ENCODE data around the gene TRIM24.
A peak's percentile ranks its signal among the peaks of the same experiment; 100 is the strongest.
"Not testable (repeated sequence)": the region's sequence is repeated elsewhere in the genome, so short reads cannot be mapped to it uniquely, and the experiment has no call there.

TRIM24 gene

DNA sequence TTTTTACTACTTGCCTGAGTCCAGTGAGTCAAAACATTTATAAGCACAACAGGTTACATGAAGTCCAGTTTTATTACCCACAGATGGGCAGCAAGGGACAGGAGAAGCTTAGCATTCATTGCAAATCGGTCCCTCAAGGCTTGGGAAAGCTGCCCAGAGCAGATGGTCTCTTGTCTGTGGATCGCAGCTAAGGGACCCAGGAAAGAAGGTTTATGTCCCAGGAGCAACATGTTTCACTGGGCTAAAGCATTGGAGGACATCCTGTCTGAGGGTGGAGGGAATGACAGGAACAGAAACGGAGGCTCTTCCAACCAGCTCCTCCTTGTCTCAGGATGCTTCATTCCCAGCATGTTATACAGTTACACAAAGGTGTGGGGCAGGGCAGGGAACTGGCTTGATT lies 39.3 kb downstream of the TRIM24 start:
- DNase-seq = no peak

- not testable (repeated sequence) for DNase-seq
Measured at GRCh38 chr7:138500303-138500702, 40.2 kb downstream of the TRIM24 start.

DNA sequence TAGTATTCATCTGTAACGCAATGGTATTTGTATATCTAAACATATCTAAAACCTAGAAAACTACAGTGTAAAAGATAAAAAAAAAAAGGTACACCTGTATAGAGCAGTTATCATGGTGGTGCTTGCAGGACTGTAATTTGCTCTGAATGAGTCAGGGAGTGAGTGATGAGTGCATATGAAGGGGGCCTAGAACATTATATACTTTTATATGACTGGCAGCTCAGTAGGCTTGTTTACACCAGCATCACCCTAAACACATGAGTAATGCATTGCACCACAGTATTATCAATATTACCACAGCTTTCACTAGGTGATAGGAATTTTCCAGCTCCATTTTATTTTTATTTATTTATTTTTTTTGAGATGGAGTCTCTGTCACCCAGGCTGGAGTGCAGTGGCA lies 40.8 kb downstream of the TRIM24 start:
- DNase-seq = no peak

GRCh38 chr7:138502023-138502767 lies 42.1 kb downstream of the TRIM24 start:
- DNase-seq = no peak

DNA sequence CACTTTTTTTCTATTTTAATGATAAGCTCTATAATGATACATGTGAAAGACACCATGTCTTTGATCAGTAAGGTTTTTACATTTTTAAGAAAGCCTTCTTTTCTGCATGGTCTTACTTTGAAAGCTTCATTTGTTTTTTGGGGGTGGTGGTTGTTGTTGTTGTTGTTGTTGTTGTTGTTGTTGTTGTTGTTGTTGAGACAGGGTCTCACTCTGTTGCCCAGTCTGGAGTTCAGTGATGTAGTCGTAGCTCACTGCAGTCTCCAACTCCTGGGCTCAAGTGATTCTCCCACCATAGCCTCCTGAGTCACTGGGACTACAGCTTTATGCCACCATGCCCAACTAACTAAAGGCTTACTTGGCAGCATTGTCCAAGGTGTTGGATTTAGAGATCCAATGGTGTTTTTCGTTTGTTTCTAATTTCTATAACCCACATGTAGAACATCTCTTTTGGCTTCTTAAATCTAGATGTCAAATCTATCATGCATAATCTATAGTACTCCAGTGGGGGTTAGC lies 45.4 kb downstream of the TRIM24 start:
- DNase-seq = no peak

- DNase-seq = no peak
Measured at GRCh38 chr7:138506764-138507163, 46.7 kb downstream of the TRIM24 start.

GRCh38 chr7:138510003-138510402 lies 49.9 kb downstream of the TRIM24 start:
- DNase-seq = no peak

GRCh38 chr7:138512092-138512858 lies 52.2 kb downstream of the TRIM24 start:
- no peak for DNase-seq

DNA sequence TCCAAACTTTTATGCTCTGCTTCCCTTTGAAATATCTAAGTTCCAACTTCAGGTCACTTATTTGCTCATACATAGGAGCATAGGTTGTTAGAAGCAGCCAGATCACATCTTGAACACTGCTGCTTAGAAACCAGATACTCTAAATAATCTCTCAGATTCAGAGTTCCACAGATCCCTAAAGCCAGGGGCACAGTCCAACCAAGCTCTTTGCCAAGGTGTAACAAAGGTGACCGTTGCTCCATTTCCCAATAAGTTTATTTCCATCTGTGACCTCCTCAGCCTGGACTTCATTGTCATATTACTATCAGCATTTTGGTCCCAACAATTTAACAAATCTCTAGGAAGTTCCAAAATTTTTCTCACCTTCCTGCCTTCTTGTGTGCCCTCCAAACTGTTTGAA lies 52.8 kb downstream of the TRIM24 start:
- DNase-seq = no peak

DNA sequence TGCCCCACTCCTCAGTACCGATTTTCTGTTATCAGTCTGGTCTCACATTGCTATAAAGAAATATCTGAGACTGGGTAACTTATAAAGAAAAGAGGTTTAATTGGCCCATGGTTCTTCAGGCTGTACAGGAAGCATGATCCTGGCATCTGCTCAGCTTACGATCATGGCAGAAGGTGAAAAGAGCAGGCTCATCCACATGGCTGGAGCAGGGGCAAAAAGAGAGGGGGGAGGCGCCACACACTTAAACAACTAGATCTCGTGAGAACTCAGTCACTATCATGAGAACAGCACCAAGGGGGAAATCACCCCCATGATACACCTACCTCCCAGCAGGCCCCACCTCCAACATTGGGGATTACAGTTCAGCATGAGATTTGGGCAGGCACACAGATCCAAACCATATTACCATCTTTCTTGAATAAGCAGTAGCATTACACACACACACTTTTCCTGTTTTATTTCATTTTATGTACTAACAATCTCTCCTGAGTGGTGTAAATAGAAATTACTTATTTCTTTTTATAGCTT lies 53.3 kb downstream of the TRIM24 start:
- no peak for DNase-seq

- DNase-seq = no peak
Measured at GRCh38 chr7:138514044-138514443, 54.0 kb downstream of the TRIM24 start.

- no peak for DNase-seq
Measured at GRCh38 chr7:138515001-138515528, 55.0 kb downstream of the TRIM24 start.

DNA sequence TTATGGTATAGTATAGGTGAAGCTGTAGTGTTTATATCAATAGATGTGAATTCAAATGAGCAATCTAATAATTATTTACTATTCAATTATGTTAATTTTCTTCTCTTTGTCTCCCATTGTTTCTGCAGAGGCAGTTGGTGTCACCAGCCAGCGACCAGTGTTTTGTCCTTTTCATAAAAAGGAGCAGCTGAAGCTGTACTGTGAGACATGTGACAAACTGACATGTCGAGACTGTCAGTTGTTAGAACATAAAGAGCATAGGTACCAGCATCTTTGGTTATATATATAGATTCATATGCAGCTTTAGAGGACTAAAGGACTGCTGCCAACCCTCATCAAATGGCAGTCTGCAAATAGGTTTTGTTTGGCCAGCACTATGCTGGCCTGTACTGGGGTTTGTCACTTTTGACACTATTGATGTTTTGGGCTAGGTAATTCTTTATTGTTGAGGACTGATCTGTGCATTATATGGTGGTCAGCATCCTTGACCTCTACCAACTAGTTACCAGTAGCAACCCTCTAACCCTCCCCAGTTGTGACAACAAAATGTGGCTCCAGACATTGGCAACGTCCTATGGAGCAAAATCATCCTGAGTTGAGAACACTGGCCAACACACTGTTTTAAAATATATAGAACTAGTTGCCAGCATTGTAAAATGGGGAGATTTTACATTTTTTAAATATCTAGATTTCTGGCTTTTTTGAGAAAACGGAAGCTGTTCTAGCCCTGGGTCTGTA lies 59.2 kb downstream of the TRIM24 start:
- no peak for DNase-seq

GRCh38 chr7:138520742-138521141 lies 60.7 kb downstream of the TRIM24 start:
- DNase-seq = no peak

- DNase-seq = no peak
Measured at GRCh38 chr7:138521837-138522461, 61.9 kb downstream of the TRIM24 start.

GRCh38 chr7:138524259-138524658 lies 64.2 kb downstream of the TRIM24 start:
- DNase-seq = no peak

DNA sequence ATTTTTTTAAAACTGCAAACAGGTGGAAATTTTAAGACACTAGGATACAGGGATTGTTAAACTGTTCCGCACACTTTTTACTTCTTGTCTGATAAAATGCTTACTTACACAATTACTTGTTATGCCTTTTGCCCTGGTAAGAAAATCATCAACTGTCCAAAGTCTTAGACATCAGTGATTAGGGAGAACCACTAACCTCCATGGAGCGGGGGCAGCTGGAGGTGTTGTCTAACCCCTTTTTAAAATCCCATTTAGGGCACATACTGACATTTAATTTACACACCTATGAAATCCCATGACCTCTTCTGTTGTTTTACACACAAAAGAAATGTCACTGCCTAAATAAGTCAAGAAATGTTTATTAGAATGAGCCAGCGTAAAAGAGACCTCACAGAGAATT lies 65.7 kb downstream of the TRIM24 start:
- no peak for DNase-seq

DNA sequence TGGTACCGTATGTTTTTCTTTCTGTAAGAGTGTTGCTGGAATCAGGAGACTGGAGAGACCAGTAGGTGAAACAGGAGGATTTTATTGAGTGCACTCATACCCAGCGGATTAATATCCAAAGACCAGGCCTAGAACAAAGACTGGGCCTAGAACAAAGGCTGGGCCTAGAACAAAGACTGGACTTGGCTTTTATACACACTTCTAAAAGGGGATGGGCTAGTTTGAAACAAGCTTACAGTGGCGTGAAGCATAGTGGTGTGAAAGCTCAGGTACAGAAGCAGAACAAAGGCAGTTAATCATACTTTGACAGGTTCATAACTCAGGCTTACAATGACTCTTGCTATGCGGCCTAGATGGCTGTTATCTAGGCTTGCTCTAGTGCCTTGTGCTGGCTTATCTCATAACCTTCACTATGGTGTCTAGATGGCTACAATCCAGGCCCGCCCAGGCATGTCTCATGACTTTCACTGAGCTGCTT lies 67.7 kb downstream of the TRIM24 start:
- peak in 1 of 2 donors; percentile 21 for DNase-seq

DNA sequence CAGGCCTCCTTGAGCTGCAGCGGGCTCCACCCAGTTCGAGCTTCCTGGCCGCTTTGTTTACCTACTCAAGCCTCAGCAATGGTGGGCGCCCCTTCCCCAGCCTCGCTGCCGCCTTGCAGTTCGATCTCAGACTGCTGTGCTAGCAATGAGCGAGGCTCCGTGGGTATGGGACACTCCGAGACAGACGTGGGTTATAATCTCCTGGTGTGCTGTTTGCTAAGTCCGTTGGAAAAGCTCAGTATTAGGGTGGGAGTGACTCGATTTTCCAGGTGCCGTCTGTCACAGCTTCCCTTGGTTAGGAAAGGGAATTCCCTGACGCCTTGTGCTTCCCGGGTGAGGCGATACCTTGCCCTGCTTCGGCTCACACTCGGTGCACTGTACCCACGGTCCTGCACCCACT lies 76.8 kb downstream of the TRIM24 start:
- not testable (repeated sequence) for DNase-seq

DNA sequence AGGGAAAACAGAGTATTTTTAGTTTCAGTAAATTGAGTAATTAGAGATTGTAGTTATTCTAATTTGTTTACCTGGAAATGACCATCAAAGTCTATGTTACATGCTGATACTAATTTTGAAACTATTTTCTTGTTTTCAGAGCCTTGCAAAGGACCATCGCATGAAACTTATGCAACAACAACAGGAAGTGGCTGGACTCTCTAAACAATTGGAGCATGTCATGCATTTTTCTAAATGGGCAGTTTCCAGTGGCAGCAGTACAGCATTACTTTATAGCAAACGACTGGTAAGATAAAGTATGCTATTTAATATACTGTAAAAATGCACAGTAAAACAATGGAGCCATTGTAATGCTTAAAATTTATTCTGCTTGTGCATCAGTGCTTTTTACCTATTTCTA lies 78.5 kb downstream of the TRIM24 start:
- no peak for DNase-seq

- DNase-seq = no peak
Measured at GRCh38 chr7:138538997-138539644, 79.1 kb downstream of the TRIM24 start.

DNA sequence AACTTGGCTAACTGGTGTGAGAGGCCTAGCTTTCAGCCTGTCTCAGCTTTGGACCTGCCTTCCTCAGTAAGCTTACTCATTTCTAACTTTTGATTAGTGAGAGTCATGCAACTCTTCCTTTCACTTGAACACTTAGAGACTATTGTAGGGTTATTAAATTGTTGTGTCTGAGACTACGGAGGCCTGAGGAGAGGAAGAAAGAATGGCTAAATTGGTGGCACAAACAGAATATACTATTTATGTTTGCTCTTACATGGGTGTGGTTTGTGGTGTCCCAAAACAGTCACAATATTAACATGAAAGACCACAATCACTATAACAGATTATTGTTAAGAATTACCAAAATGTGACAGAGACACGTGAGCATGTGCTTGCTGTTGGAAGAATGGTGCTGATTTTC lies 82.1 kb downstream of the TRIM24 start:
- no peak for DNase-seq

All from CD4-positive, alpha-beta T cell treated with Interleukin-4 for 1 hour (primary cell).